ENCODE data around the gene GRIK3. TPM values are rescaled to one million over a fixed set of nuclear protein-coding genes. Genes with fewer than 3 reads are reported as not detected.

GRIK3 gene
- total and polyA plus RNA-seq, 2 experiments from 2014 or later, result under 0.01 TPM; not detected in 1

GRCh38 chr1:36869054-36869453 lies 165.3 kb downstream of the GRIK3 start:
- H4K20me1 ChIP-seq (ENCODE audit: insufficient read depth, poor library complexity, severe bottlenecking), result no peaks in the 10 kb centered on the region
- H3K4me3 ChIP-seq, result no peak overlapping the region
- no peaks in the 10 kb centered on the region for H3K9me2 ChIP-seq (replicated peaks; ENCODE audit: insufficient read depth)
- no peaks in the 10 kb centered on the region for H3K36me3 ChIP-seq (replicated peaks; ENCODE audit: insufficient read depth, low read depth)
- 61% methylated on average over 6 of the region's 6 CpGs for WGBS (ENCODE audit: low lambda C conversion rate, missing lambda C conversion rate)
- no peak overlapping the region for H2AFZ ChIP-seq
- no peak overlapping the region for H3K27ac ChIP-seq
- DNase-seq (ENCODE audit: low spot score), result no peak
- no peaks in the 10 kb centered on the region for H3K79me2 ChIP-seq
- no peaks in the 10 kb centered on the region for H3K9me3 ChIP-seq (ENCODE audit: low read depth)
- no peaks in the 10 kb centered on the region for H3K4me1 ChIP-seq (ENCODE audit: insufficient read depth)
- TF ChIP-seq EZH2 (IDR thresholded peaks at IDR 0.05; ENCODE audit: borderline replicate concordance) (no peak), CTCF (IDR thresholded peaks at IDR 0.05; ENCODE audit: poor library complexity) (no peak), EZH2phosphoT487 (IDR thresholded peaks at IDR 0.05; ENCODE audit: low read depth, severe bottlenecking, unreplicated experiment) (no peak)
- H3K4me2 ChIP-seq, result no peak overlapping the region
- no peaks in the 10 kb centered on the region for H3K27me3 ChIP-seq

- TF ChIP-seq EZH2 (IDR thresholded peaks at IDR 0.05; ENCODE audit: borderline replicate concordance), result no peak
- TF ChIP-seq EZH2phosphoT487 (IDR thresholded peaks at IDR 0.05; ENCODE audit: low read depth, severe bottlenecking, unreplicated experiment), result no peak
- no peak for TF ChIP-seq CTCF (IDR thresholded peaks at IDR 0.05; ENCODE audit: poor library complexity)
- H3K27me3 ChIP-seq, result no peaks in the 10 kb centered on the region
- H2AFZ ChIP-seq, result no peak overlapping the region
- H3K36me3 ChIP-seq (replicated peaks; ENCODE audit: insufficient read depth, low read depth), result no peaks in the 10 kb centered on the region
- H3K4me1 ChIP-seq (ENCODE audit: insufficient read depth), result no peaks in the 10 kb centered on the region
- H3K27ac ChIP-seq, result no peak overlapping the region
- no peaks in the 10 kb centered on the region for H3K79me2 ChIP-seq
- H3K4me2 ChIP-seq, result no peak overlapping the region
- no peaks in the 10 kb centered on the region for H3K9me2 ChIP-seq (replicated peaks; ENCODE audit: insufficient read depth)
- H3K4me3 ChIP-seq, result no peak overlapping the region
- H3K9me3 ChIP-seq (ENCODE audit: low read depth), result no peaks in the 10 kb centered on the region
- H4K20me1 ChIP-seq (ENCODE audit: insufficient read depth, poor library complexity, severe bottlenecking), result no peaks in the 10 kb centered on the region
- WGBS (ENCODE audit: low lambda C conversion rate, missing lambda C conversion rate), result 72% methylated on average over 4 of the region's 4 CpGs
- DNase-seq (ENCODE audit: low spot score), result no peak
Measured at GRCh38 chr1:36867575-36867974, 166.7 kb downstream of the GRIK3 start.

- Histone ChIP-seq H3K27ac (no peak overlapping the region), H3K9me2 (replicated peaks; ENCODE audit: insufficient read depth) (no peaks in the 10 kb centered on the region), H3K9me3 (ENCODE audit: low read depth) (no peaks in the 10 kb centered on the region), H3K36me3 (replicated peaks; ENCODE audit: insufficient read depth, low read depth) (no peaks in the 10 kb centered on the region), H4K20me1 (ENCODE audit: insufficient read depth, poor library complexity, severe bottlenecking) (no peaks in the 10 kb centered on the region), H2AFZ (no peak overlapping the region), H3K27me3 (no peaks in the 10 kb centered on the region), H3K4me2 (no peak overlapping the region), H3K79me2 (no peaks in the 10 kb centered on the region), H3K4me1 (ENCODE audit: insufficient read depth) (no peaks in the 10 kb centered on the region), H3K4me3 (no peak overlapping the region)
- WGBS (ENCODE audit: low lambda C conversion rate, missing lambda C conversion rate), result 70% methylated on average over 6 of the region's 6 CpGs
- TF ChIP-seq EZH2phosphoT487 (IDR thresholded peaks at IDR 0.05; ENCODE audit: low read depth, severe bottlenecking, unreplicated experiment) (no peak), EZH2 (IDR thresholded peaks at IDR 0.05; ENCODE audit: borderline replicate concordance) (no peak), CTCF (IDR thresholded peaks at IDR 0.05; ENCODE audit: poor library complexity) (no peak)
- DNase-seq (ENCODE audit: low spot score), result peak; percentile 17
Measured at GRCh38 chr1:36866169-36866814, 168.0 kb downstream of the GRIK3 start.
